ENCODE measurements around the gene JAKMIP2.

GRCh38 chr5:147670815-147671214 is 111.7 kb downstream of the JAKMIP2 start:
- TF ChIP-seq CTCF (conservative IDR thresholded peaks at IDR 0.05): no peak
- TF ChIP-seq EZH2 (IDR thresholded peaks at IDR 0.05; ENCODE audit: low read depth): no peak
